Stimulated activated CD8-positive, alpha-beta memory T cell treated with anti-CD3 and anti-CD28 coated beads, Interleukin-2, amount 100 ng/mL, for 48 hours (primary cell): ENCODE results near the gene GTF2IRD1.
"Not testable (repeated sequence)": the region's sequence is repeated elsewhere in the genome, so short reads cannot be mapped to it uniquely, and the experiment has no call there.

Experiments
- DNase-seq, 2 donors: peaks; one replicate each; pipeline ENCODE4 v3.0.0-alpha.2; 2020; ENCODE audit warnings: low read depth in 2 of 2

GTF2IRD1 gene

DNA sequence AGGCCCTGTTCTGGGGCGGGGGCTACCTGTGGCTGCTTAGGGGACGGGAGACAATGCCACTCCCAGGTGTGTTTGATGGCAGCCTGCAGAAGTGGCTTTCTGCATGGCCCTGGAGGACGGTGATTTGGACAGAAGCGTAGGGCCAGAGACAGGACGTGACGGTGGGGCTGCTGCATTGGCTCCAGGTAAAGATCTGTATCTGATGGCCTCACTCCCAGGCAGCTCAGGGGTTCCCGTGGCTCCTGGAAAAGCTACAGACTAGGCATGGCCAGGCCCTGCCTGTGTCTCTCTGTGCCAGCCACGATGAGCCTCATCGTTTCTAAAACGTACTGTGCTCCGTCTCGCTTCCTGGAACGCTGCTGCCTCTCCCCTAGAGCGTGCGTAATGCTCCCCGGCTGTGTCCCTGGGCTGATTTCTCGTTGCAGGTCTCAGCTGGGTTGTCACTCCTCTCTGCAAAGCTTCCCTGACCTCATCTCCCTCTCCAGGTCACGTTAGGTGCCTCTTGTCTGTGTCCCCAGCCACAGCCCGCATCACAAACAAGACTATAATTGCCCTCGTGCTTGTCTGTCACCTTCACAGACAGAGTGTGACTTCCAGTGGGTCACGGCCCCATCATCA is 12.6 kb downstream of the GTF2IRD1 start:
- DNase-seq: no peak

DNA sequence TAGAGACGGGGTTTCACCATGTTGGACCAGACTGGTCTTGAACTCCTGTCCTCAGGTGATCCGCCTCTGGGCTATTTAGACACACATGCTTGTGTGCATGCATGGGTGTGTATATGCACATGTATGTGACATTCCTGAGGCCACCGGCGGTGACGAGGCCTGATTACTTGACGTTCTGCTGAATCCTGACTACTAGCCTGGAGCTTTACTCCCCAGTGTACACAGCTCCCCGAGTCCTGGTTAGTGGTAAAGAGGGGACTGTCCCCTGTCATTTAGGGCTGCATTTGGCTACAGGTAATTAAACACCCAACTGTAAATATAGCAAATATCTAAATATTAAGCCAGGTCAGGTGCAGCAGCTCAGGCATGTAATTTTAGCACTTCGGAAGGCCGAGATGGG is 14.2 kb downstream of the GTF2IRD1 start:
- DNase-seq: no peak

DNA sequence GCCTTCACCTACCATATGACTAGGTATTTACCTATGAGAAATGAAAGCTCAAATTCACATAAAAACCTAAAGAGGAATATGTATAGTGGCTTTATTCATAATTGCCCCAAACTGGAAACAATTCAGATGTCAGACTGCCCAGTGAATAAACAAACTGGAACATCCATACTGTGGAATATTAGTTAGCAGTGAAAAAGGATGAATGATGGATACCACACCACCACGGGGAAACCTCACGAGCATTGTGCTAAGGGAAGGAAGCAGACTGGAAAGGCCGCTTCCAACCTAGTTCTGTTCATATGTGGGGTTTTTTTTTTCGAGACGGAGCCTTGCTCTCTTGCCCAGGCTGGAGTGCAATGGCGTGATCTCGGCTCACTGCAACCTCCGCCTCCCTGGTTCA is 16.8 kb downstream of the GTF2IRD1 start:
- DNase-seq: no peak

DNA sequence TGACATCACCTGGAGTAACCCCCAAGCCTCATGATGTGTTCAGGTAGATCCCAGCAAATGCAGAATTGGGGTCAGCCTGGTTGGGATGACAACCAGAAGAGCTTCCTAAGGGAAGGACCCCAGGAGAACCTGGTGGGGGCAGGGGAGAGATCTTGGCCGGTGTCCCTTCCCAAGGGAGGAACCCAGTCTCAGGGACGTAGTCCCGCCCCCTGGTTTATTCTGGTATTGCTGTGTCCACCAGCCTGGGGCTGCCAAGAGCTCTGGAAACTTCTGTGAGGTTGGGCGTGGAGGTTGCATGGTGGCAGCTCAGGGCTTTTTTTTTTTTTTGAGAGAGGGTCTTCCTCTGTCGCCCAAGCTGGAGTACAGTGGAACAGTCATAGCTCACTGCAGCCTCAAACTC is 19.4 kb downstream of the GTF2IRD1 start:
- no peak for DNase-seq

DNA sequence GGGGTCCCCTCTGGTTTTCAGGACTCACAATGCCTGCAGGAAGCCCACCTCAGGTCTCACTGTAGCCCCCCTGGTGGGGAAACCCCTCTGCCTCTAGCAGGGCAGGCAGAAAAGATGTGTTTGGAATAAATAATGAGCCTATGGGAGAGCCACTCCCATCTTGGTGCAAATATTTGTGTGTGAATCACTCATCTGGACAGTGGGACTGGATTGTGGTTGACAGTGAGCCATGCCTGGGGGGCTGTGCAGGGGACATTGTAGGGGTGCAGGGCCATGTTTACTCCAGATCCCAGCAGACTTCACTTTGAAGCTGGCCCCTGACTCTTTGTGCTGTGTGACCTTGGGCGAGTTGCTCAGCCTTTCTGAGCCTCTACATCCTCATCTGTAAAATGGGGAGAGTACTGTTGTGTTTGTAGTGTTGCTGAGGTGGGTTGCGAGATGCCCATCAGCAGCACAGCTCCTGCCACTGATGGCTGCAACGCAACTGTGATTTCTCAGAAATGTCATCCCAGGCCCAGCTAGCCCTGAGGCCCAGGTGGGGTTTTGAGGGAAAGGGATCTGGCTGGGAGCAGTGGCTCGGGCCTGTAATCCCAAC is 20.7 kb downstream of the GTF2IRD1 start:
- DNase-seq: no peak

DNA sequence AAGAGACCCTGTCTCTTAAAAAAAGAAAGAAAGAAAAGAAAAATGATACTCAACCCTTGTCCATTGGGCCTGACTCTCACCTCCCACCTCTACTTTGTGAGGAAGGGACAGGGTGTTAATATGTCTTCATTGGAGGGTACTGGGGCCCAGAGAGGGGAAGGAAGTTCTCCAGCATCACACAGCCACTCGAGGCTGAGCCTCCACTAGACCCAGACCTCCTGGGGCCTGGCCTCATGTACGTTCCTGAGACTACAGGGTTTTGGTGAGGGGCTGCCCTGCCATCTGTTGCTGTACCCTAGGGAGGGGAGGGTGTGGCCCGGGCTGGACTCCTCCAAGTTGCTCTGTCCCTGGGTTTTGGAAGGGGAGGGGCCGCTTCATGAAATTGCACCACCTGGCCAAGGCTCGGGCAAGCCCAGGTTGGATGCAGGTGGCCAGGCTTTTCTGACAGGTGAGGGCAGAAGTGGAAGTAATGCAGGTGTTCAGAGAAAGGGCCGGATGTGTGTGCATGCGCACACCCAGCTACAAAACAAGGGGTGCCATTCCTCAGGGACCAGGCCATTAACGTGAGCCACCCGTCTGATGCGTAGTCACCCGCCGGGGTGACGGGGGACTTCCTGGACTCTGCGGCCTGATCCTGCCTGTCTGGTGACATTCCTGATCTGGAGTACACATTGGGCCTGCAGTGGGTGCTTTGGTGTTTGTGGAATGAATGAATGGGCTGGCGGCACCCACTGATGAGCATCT is 21.7 kb downstream of the GTF2IRD1 start:
- no peak for DNase-seq

GRCh38 chr7:74475987-74476350 is 22.3 kb downstream of the GTF2IRD1 start:
- DNase-seq: no peak

- DNase-seq: no peak
Measured at GRCh38 chr7:74476626-74477025, 22.9 kb downstream of the GTF2IRD1 start.

- no peak for DNase-seq
Measured at GRCh38 chr7:74478671-74479065, 25.0 kb downstream of the GTF2IRD1 start.

- DNase-seq: no peak
Measured at GRCh38 chr7:74479066-74479781, 25.5 kb downstream of the GTF2IRD1 start.

GRCh38 chr7:74479961-74480829 is 26.5 kb downstream of the GTF2IRD1 start:
- no peak for DNase-seq

DNA sequence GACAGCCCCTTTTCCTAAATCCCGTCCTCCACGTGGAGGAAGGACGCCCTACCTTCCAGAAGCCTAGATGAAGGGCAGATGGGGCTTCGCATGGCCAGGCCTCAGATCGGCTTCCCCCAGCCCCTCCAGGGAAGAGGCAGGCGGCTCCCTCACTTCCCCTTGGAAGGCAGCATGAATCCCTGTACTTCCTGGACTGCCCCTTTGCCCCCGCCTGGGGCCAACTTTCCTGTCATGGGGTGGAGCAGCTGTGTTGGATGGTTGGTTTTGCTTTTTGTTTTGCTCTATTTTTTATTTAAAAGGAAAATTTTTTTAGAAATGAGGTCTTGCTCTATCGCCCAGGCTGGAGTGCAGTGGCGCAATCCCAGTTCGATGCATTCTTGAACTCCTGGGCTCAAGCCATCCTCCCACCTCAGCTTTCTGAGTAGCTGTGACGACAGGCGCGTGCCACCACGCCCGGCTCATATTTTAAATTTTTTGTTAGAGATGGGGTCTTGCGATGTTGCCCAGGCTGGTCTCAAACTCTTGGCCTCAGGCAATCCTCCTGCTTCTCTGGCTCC is 27.2 kb downstream of the GTF2IRD1 start:
- DNase-seq: no peak

- no peak for DNase-seq
Measured at GRCh38 chr7:74481458-74482196, 27.9 kb downstream of the GTF2IRD1 start.

DNA sequence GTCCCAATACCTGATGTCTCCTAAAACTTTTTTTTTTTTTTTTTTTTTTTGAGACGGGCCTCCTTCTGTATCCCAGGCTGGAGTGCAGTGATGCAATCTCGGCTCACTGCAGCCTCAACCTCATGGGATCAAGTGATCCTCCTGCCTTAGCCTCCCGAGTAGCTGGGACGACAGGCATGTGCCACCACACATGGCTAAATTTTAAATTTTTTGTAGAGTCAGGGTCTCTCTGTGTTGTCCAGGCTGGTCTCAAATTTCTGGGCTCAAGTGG is 28.4 kb downstream of the GTF2IRD1 start:
- no peak for DNase-seq

DNA sequence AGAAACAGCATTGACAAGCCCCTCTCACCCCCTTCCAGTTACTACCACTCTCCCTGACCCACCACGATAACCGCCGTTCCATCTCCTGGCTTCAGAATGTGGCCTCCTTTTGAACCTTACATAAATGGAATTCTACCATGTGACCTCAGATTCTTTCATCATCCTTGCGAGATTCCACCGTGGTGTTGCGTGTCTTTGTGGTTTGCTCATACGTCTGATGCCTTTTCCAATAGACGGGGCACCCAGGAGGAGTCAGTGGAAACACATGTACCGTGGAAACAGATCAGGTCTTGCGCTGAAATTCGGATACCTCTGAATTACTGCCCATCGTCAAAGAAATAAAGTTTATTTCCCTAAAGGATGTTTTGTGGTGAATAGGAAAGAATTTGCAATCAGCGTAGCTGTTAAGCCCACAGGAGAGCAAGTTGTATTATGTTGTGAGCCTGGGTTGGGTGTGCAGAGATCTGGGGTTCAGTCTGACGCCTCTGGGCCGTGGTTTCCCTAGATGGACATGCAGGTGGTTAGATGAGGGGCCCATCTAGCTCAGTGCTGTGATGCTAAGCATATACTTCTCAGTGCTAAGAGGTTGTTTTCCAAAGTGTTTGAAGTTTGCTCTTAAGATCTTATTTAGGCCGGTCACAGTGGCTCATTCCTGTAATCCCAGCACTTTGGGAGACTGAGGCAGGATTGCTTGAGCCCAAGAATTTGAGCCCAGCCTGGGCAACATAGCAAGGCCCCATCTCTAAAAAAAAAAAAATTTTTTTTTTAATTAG is 29.1 kb downstream of the GTF2IRD1 start:
- no peak for DNase-seq

- DNase-seq: no peak
Measured at GRCh38 chr7:74483402-74484336, 30.0 kb downstream of the GTF2IRD1 start.

GRCh38 chr7:74485611-74486010 is 31.9 kb downstream of the GTF2IRD1 start:
- DNase-seq: no peak

GRCh38 chr7:74488518-74489030 is 34.9 kb downstream of the GTF2IRD1 start:
- not testable (repeated sequence) for DNase-seq
